Measurements from ENCODE around the gene SPESP1.

The SPESP1 gene

DNA sequence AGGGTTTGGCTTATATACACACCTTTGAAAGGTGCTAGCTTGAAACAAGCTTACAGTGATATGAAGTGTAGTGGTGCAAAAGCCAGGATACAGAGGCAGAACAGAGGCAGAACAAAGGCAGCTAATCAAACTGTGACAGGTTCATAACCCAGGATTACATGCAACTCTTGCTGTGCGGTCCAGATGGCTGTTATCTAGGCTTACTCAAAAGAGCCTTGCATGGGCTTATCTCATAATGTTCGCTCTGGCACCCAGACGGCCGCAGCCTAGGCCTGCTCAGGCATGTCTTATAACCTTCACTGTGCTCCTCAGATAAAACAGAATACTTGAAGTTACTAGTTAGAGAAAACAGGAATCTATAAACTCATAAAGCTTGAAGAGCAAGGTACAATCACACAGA, 61.4 kb downstream of the SPESP1 start:
- H3K4me3 ChIP-seq (ENCODE audit: low read depth, low read length): no peak overlapping the region
- TF ChIP-seq, protein P1, sequence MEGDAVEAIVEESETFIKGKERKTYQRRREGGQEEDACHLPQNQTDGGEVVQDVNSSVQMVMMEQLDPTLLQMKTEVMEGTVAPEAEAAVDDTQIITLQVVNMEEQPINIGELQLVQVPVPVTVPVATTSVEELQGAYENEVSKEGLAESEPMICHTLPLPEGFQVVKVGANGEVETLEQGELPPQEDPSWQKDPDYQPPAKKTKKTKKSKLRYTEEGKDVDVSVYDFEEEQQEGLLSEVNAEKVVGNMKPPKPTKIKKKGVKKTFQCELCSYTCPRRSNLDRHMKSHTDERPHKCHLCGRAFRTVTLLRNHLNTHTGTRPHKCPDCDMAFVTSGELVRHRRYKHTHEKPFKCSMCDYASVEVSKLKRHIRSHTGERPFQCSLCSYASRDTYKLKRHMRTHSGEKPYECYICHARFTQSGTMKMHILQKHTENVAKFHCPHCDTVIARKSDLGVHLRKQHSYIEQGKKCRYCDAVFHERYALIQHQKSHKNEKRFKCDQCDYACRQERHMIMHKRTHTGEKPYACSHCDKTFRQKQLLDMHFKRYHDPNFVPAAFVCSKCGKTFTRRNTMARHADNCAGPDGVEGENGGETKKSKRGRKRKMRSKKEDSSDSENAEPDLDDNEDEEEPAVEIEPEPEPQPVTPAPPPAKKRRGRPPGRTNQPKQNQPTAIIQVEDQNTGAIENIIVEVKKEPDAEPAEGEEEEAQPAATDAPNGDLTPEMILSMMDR (IDR thresholded peaks at IDR 0.05; ENCODE audit: insufficient read depth, low read length, missing control alignments): no peak
- POLR2A ChIA-PET: no interaction called here
- DNase-seq (ENCODE audit: low read depth, low spot score): no peak
- CTCF ChIA-PET: no interaction called here

DNA sequence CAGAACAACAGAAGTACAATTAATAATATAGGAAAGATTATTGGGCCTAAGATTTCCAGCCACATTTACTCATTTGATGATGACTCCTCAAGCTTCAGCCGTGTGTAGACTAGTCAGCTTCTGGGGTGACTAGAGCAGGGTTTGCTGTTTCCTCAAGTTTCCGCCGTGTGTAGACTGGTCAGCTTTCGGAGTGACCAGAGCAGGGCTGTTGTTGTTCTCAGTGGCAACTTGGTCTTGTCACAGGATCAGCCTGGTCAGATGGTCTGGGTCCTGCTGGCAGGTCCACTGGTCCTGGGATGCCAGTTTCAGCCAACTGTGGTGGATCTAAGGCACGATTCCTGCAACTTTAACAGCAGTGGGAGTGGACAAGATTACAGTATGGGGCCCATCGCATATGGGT, 62.4 kb downstream of the SPESP1 start:
- ChIA-PET CTCF (interaction anchor here (0.6 kb wide), 1 partner anchor 54 kb away, joined by 3 read pairs; no protein-coding TSS in a partner anchor), POLR2A (interaction anchor here (0.6 kb wide), 1 partner anchor 28 kb away, joined by 6 read pairs; no protein-coding TSS in a partner anchor)
- TF ChIP-seq, protein P1 (IDR thresholded peaks at IDR 0.05; ENCODE audit: insufficient read depth, low read length, missing control alignments): no peak
- DNase-seq (ENCODE audit: low read depth, low spot score): no peak
- no peak overlapping the region for H3K4me3 ChIP-seq (ENCODE audit: low read depth, low read length)

DNA sequence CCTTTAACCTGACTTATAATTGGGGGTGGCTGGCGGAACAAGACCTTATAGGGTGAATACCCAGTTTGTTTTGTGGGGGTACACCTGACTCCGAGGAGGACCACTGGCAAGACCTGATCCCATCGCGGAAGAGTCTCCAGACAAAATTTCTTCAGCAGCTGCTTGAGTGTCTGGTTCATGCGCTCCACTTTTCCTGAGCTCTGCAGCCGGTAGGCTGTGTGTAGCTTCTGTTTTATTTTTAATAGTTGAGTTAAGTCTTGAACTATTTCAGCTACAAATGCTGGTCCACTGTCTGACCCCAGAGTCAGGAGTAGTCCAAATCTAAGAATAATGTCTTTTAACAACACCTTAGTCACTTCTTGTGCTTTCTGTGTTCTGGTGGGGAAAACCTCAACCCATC, 63.0 kb downstream of the SPESP1 start:
- CTCF ChIA-PET: interaction anchor here (0.6 kb wide), 1 partner anchor 55 kb away, joined by 3 read pairs; no protein-coding TSS in a partner anchor
- POLR2A ChIA-PET: no interaction called here
- TF ChIP-seq, protein P1 (IDR thresholded peaks at IDR 0.05; ENCODE audit: insufficient read depth, low read length, missing control alignments): no peak
- no peak for DNase-seq (ENCODE audit: low read depth, low spot score)
- no peak overlapping the region for H3K4me3 ChIP-seq (ENCODE audit: low read depth, low read length)

DNA sequence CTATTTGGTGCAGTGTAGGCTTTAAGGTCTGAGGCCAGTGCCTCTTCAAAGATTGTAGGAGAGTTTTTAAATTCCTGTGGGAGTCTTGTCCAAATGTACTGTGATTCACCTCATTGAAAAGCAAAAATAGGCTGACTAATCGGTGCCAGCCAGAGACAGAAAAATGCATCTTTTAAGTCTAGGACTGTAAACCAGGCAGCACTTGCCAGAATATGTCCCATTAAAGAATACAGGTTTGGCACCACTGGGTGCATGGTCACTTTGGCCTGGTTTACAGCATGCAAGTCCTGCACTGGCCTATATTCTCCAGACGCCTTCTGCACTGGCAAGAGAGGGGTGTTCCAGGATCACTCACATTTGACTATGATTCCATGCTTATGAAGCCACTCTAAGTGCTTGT, 63.8 kb downstream of the SPESP1 start:
- H3K4me3 ChIP-seq (ENCODE audit: low read depth, low read length): no peak overlapping the region
- TF ChIP-seq, protein P1 (IDR thresholded peaks at IDR 0.05; ENCODE audit: insufficient read depth, low read length, missing control alignments): no peak
- peak; percentile 29 for DNase-seq (ENCODE audit: low read depth, low spot score)
- POLR2A ChIA-PET: no interaction called here
- CTCF ChIA-PET: interaction anchor here (1.3 to 1.7 kb wide), 2 partner anchors 15 to 37 kb away, joined by 3 read pairs; no protein-coding TSS in a partner anchor

DNA sequence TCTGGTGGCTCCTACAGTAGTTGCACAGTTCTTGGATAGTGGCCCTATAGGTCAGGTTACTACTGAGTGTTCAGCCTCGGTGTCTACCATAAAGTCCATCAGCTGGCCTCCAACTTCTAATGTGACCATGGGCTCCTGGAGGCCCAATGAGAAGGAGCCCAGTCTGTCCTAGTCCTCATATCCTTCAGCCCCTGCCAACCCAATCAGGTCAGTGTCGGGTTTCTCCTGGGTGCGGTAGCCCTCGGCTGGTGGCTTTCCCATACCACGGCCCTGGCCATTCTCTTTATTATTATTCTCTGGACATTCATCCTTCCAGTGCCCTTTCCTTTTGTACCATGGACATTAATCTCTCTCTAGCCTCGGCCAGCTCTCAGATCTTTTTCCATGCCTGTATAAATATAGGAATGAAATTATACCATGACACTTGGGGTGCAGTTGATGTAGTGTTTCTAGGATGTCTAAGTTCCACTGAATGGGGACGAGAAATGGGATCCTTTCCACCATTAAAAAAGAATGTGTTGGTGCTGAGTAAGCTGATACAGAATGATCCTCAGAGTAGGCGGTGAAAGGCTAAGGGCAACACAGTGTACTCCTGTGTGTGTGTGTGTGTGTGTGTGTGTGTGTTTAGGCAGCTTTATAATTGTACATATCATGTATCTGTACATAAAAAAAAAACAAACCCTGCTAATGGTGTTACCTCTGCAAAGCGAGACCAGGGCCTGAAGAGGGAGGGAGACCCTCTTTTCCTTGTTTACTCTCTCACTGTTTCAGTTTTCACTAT, 64.8 kb downstream of the SPESP1 start:
- TF ChIP-seq, protein P1 (IDR thresholded peaks at IDR 0.05; ENCODE audit: insufficient read depth, low read length, missing control alignments): no peak
- POLR2A ChIA-PET: no interaction called here
- no peak for DNase-seq (ENCODE audit: low read depth, low spot score)
- no peak overlapping the region for H3K4me3 ChIP-seq (ENCODE audit: low read depth, low read length)
- CTCF ChIA-PET: interaction anchor here (1.3 to 1.7 kb wide), 2 partner anchors 14 to 36 kb away, joined by 3 read pairs; no protein-coding TSS in a partner anchor

All from AG04449 (cell line).